ENCODE data around the gene KLHL34. TPM values are rescaled to one million over a fixed set of nuclear protein-coding genes. Genes with fewer than 3 reads are reported as not detected.

KLHL34 gene
- total RNA-seq, 4 donors from 2014 or later: 0.30 TPM; not detected in 3

- peaks cover 0 to 29% of the 10 kb centered on the region in 2 donors for H3K27me3 ChIP-seq
- peaks cover 0 to 4% (median 0%) of the 10 kb centered on the region in 4 donors for H3K9me3 ChIP-seq
- no peak overlapping the region for H3K4me3 ChIP-seq
- H3K27ac ChIP-seq: no peak overlapping the region
- 74 to 95% methylated on average over 6 of the region's 6 CpGs for WGBS, 2 donors
- H3K4me1 ChIP-seq: no peaks in the 10 kb centered on the region
- DNase-seq (ENCODE audit: low spot score in 2 of 2): no peak
- H3K36me3 ChIP-seq: no peaks in the 10 kb centered on the region
- TF ChIP-seq EP300 (IDR thresholded peaks at IDR 0.05): no peak
- no peak for TF ChIP-seq POLR2A (IDR thresholded peaks at IDR 0.05)
- no peak for TF ChIP-seq CTCF (IDR thresholded peaks at IDR 0.05)
These were observed 3.2 kb upstream of the KLHL34 start for GRCh38 chrX:21661316-21661715.

- Histone ChIP-seq H3K4me1 (no peaks in the 10 kb centered on the region), H3K36me3 (no peaks in the 10 kb centered on the region), H3K4me3 (no peak overlapping the region), H3K9me3 (peaks cover 0 to 4% (median 0%) of the 10 kb centered on the region in 4 donors), H3K27ac (no peak overlapping the region), H3K27me3 (peaks cover 0 to 30% of the 10 kb centered on the region in 2 donors)
- no peak for DNase-seq (ENCODE audit: low spot score in 2 of 2)
- 70 to 84% methylated on average over 2 of the region's 2 CpGs for WGBS, 2 donors
- no peak for TF ChIP-seq EP300 (IDR thresholded peaks at IDR 0.05)
- TF ChIP-seq CTCF (IDR thresholded peaks at IDR 0.05): no peak
- TF ChIP-seq POLR2A (IDR thresholded peaks at IDR 0.05): no peak
These were observed 2.0 kb upstream of the KLHL34 start for GRCh38 chrX:21660156-21660555.

- Histone ChIP-seq H3K36me3 (no peaks in the 10 kb centered on the region), H3K9me3 (peaks cover 0 to 4% (median 0%) of the 10 kb centered on the region in 4 donors), H3K27me3 (peaks cover 0 to 22% of the 10 kb centered on the region in 2 donors), H3K4me3 (no peak overlapping the region), H3K27ac (no peak overlapping the region), H3K4me1 (no peaks in the 10 kb centered on the region)
- no peak for TF ChIP-seq POLR2A (IDR thresholded peaks at IDR 0.05)
- TF ChIP-seq CTCF (IDR thresholded peaks at IDR 0.05): no peak
- TF ChIP-seq EP300 (IDR thresholded peaks at IDR 0.05): no peak
- no peak for DNase-seq (ENCODE audit: low spot score in 2 of 2)
- WGBS, 2 donors: 79 to 96% methylated on average over 3 of the region's 3 CpGs
These were observed 1.2 kb upstream of the KLHL34 start for GRCh38 chrX:21659320-21659719.

- Histone ChIP-seq H3K4me3 (peak overlapping the region in 2 of 4 donors; percentile 33 to 39), H3K27me3 (peaks cover 0 to 21% of the 10 kb centered on the region in 2 donors), H3K9me3 (peaks cover 0 to 4% (median 0%) of the 10 kb centered on the region in 4 donors), H3K36me3 (no peaks in the 10 kb centered on the region), H3K4me1 (no peaks in the 10 kb centered on the region), H3K27ac (no peak overlapping the region)
- TF ChIP-seq POLR2A (IDR thresholded peaks at IDR 0.05) (no peak), CTCF (IDR thresholded peaks at IDR 0.05) (no peak), EP300 (IDR thresholded peaks at IDR 0.05) (no peak)
- no peak for DNase-seq (ENCODE audit: low spot score in 2 of 2)
- WGBS, 2 donors: 46 to 67% methylated on average over 8 to 23 of the region's 23 CpGs
These were observed 616 bp upstream of the KLHL34 start for GRCh38 chrX:21658746-21659145.

- DNase-seq (ENCODE audit: low spot score in 2 of 2): no peak
- Histone ChIP-seq H3K4me3 (peak overlapping the region in 1 of 4 donors; percentile 39), H3K27ac (no peak overlapping the region), H3K27me3 (peaks cover 0 to 21% of the 10 kb centered on the region in 2 donors), H3K9me3 (peaks cover 0 to 4% (median 0%) of the 10 kb centered on the region in 4 donors), H3K4me1 (no peaks in the 10 kb centered on the region), H3K36me3 (no peaks in the 10 kb centered on the region)
- TF ChIP-seq POLR2A (IDR thresholded peaks at IDR 0.05): no peak
- no peak for TF ChIP-seq CTCF (IDR thresholded peaks at IDR 0.05)
- no peak for TF ChIP-seq EP300 (IDR thresholded peaks at IDR 0.05)
- WGBS, 2 donors: 65% methylated on average over 55 of the region's 57 CpGs; no CpG with 5 or more reads in 1 of the 2 donors
These were observed 595 bp downstream of the KLHL34 start for GRCh38 chrX:21657318-21658151.
